Immature natural killer cell (primary cell): Measurements from ENCODE around the gene CDKN1C. TPM values are rescaled to one million over a fixed set of nuclear protein-coding genes. Genes with fewer than 3 reads are reported as not detected.
A peak's percentile ranks its signal among the peaks of the same experiment; 100 is the strongest.
"Not testable (repeated sequence)": the region's sequence is repeated elsewhere in the genome, so short reads cannot be mapped to it uniquely, and the experiment has no call there.

ENCODE experiments used
- DNase-seq, 3 donors: peaks; one replicate each; pipeline ENCODE4 v3.0.0; 2022; ENCODE audit warnings: mixed read lengths in 1 of 3
- H3K27ac Mint-ChIP-seq, 6 donors: one replicate each; pipeline ENCODE4 v1.8.0; 2020; ENCODE audit warnings: mixed read lengths in 6 of 6, mild to moderate bottlenecking in 5 of 6, inconsistent platforms in 4 of 6, moderate library complexity in 3 of 6
- H3K27me3 Mint-ChIP-seq, 3 donors: one replicate each; pipeline ENCODE4 v1.8.0; 2020 to 2021; ENCODE audit warnings: low read depth in 3 of 3, mild to moderate bottlenecking in 3 of 3, mixed read lengths in 3 of 3, moderate library complexity in 3 of 3, inconsistent platforms in 1 of 3
- H3K36me3 Mint-ChIP-seq, 3 donors: one replicate each; pipeline ENCODE4 v1.8.0; 2020; ENCODE audit warnings: mixed read lengths in 3 of 3, inconsistent platforms in 2 of 3, mild to moderate bottlenecking in 2 of 3
- H3K4me1 Mint-ChIP-seq, 2 donors: one replicate each; pipeline ENCODE4 v1.8.0; 2020; ENCODE audit warnings: inconsistent platforms in 2 of 2, mild to moderate bottlenecking in 2 of 2, mixed read lengths in 2 of 2, moderate library complexity in 1 of 2
- H3K4me3 Mint-ChIP-seq, 5 donors: one replicate each; pipeline ENCODE4 v1.8.0; 2020; ENCODE audit warnings: mild to moderate bottlenecking in 5 of 5, mixed read lengths in 5 of 5, inconsistent platforms in 3 of 5, moderate library complexity in 3 of 5
- H3K9me3 Mint-ChIP-seq, 6 donors: one replicate each; pipeline ENCODE4 v1.8.0; 2020; ENCODE audit warnings: mild to moderate bottlenecking in 6 of 6, mixed read lengths in 6 of 6, inconsistent platforms in 4 of 6, moderate library complexity in 3 of 6
- polyA plus RNA-seq, 3 donors: library from polyadenylated mRNA; unstranded; fragments of 300-500 nt; fragmentation: Illumina TruSeq; gene quantifications; one replicate each; pipeline ENCODE4 v1.2.3, GENCODE V29; 2021

The CDKN1C gene
- polyA plus RNA-seq, 3 donors from 2014 or later, result 0.24 TPM; not detected in 2

DNA sequence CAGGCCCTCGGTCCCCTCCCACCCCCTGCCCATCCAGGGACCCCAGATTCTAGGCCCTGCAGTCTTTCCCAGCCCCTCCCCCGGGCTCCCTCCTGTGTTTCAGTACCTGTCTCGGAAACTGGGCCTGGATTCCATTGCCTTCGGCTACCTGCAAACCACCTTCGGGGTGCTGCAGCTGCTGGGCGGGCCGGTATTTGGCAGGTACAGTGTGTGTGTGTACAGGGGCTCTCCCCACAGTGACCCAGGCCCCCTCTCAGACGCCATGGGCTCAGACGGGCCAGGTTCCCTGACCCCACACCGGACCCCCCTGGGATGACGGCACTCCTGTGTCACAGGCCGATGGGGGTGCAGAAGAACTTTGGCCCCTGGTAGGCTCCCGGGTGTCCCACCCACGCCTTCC lies 22.6 kb upstream of the CDKN1C start:
- DNase-seq, result no peak
- Mint-ChIP-seq H3K4me3 (no peak overlapping the region), H3K9me3 (peaks cover 0 to 2% (median 0%) of the 10 kb centered on the region in 6 donors), H3K36me3 (peaks cover 12 to 21% (median 21%) of the 10 kb centered on the region in 3 donors), H3K4me1 (peaks cover 9 to 12% of the 10 kb centered on the region in 2 donors), H3K27me3 (peaks cover 0 to 3% (median 1%) of the 10 kb centered on the region in 3 donors), H3K27ac (no peak overlapping the region)

DNA sequence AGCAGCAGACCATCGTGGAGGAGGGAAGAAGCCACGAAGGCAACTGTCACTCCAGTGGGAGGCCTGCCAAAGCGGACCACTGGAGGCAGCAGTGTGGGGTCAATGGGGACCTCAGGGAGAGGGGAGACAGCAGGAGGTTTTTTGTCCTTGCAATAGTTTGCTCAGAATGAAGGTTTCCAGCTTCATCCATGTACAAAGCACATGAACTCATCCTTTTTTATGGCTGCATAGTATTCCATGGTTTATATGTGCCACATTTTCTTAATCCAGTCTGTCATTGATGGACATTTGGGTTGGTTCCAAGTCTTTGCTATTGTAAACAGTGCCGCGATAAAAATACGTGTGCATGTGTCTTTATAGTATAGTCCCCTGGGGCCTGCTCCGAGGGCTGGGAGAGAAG lies 19.7 kb upstream of the CDKN1C start:
- not testable (repeated sequence) for DNase-seq, H3K9me3 Mint-ChIP-seq, H3K27me3 Mint-ChIP-seq, H3K4me3 Mint-ChIP-seq
- Mint-ChIP-seq H3K4me1 (peaks cover 19 to 29% of the 10 kb centered on the region in 2 donors), H3K36me3 (peaks cover 12 to 21% (median 21%) of the 10 kb centered on the region in 3 donors), H3K27ac (peak overlapping the region in 2 of 6 donors; percentile 45 to 57)

DNA sequence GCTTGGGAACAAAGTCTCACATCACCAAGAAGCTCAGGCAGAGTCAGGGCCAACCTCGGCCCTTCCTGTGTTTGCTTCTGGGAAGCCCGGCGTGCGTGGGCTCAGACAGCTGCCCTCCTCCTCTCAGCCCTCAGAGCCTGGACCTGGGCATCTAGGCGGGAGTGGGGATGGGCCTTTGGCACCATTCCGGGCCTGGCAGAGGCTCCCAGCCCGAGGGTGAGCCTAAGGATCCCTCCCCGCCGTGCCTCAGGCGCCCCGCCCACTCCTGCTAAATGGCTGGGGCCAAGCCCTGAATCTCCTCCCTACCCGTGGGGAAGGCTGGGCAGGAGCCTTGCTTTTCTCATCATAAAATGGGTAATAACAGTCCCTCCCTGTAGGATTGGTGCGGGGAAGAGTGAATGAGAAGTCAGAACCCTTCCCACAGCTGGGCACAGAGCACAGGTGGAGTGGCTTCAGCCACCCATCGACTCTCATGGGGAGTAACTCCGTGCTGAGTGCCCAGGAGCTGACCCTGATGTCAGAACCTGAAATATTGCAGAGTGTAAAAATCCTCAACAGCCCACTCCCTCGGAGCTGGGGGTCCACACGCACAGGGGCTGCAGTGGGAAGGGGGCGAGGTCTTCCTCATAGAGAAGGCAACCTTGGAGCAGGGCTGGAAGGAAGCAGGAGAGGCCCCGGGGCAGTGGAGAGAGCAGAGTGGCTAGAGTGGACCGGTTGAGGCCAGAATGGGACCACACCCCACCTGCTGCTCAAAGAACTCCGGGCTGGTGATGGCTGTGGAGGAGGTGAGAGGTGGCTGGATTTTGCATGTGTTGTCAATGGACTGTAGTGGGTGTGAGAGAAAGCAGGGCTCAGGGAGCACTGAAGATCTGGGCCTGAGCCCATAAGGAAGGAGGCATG lies 18.8 kb upstream of the CDKN1C start:
- peaks cover 12 to 21% (median 21%) of the 10 kb centered on the region in 3 donors for H3K36me3 Mint-ChIP-seq
- DNase-seq, result no peak
- H3K27ac Mint-ChIP-seq, result peak overlapping the region in 2 of 6 donors; percentile 80 to 86
- H3K27me3 Mint-ChIP-seq, result peaks cover 3 to 7% (median 4%) of the 10 kb centered on the region in 3 donors
- peak overlapping the region in 2 of 5 donors; percentile 74 to 76 for H3K4me3 Mint-ChIP-seq
- peaks cover 0 to 4% (median 0%) of the 10 kb centered on the region in 6 donors for H3K9me3 Mint-ChIP-seq
- H3K4me1 Mint-ChIP-seq, result peaks cover 27 to 37% of the 10 kb centered on the region in 2 donors

DNA sequence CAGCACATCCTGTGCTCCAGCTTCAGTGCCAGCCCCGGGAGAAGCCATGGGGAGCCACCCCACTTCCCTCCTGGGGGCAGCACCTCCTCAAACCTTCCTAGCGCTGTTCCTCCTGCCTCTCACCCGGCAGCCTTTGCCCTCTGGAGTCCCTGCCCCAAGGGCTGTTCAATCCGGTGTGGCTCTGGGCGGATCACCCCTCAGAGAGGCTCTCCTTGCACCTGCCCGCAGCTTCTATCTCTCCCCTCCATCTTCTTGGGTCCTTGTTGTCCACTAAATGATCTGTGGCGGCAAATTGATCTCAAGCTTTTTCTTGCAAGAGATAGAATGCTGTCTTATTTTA lies 18.1 kb upstream of the CDKN1C start:
- peak overlapping the region in 4 of 6 donors; percentile 50 to 86 (median 77) for H3K27ac Mint-ChIP-seq
- H3K4me3 Mint-ChIP-seq, result peak overlapping the region; percentile 60 to 76 (median 74)
- H3K4me1 Mint-ChIP-seq, result peaks cover 35 to 45% of the 10 kb centered on the region in 2 donors
- H3K9me3 Mint-ChIP-seq, result peaks cover 0 to 4% (median 0%) of the 10 kb centered on the region in 6 donors
- H3K27me3 Mint-ChIP-seq, result peaks cover 6 to 7% (median 6%) of the 10 kb centered on the region in 3 donors
- H3K36me3 Mint-ChIP-seq, result peaks cover 12 to 21% (median 21%) of the 10 kb centered on the region in 3 donors
- no peak for DNase-seq

DNA sequence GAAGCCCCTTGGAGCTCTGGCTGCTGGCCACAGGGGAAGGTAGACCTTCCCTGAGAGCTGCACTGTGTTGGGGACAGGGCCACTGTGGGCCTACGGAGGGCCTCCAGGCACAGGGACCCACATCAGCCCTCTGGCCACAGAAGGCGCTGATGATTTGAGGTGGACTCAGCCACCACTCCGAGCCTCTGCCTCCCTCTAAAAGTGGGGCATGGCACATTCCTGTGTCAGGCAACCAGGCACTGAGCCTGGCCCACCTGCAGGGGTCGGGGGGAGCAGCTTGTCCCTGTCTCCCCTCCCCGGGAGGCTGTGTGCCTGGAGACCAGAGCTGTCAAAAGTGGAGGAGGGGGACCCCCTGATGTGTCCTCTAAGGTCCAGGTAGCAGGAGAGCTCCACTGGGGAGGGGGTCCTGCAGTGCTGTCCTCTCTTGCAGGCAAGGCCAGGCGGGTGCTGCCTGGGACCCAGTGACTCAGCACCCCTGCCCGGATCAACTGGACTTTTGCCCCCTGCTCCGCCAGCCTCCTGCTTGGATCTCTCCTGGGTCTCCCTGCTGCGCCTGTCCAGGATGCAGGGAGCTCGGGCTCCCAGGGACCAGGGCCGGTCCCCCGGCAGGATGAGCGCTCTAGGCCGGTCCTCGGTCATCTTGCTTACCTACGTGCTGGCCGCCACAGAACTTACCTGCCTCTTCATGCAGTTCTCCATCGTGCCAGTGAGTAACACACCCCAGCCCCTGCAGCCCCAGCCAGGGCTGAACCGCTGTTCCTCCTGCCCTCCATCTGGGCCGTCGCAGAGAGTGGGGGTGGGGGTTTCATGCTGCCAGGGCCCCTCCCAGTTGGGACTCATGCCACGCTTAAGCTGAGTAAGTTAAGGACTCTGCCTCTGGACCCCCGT lies 17.5 kb upstream of the CDKN1C start:
- Mint-ChIP-seq H3K4me3 (peak overlapping the region; percentile 74 to 81 (median 79)), H3K4me1 (peaks cover 41 to 51% of the 10 kb centered on the region in 2 donors)

DNA sequence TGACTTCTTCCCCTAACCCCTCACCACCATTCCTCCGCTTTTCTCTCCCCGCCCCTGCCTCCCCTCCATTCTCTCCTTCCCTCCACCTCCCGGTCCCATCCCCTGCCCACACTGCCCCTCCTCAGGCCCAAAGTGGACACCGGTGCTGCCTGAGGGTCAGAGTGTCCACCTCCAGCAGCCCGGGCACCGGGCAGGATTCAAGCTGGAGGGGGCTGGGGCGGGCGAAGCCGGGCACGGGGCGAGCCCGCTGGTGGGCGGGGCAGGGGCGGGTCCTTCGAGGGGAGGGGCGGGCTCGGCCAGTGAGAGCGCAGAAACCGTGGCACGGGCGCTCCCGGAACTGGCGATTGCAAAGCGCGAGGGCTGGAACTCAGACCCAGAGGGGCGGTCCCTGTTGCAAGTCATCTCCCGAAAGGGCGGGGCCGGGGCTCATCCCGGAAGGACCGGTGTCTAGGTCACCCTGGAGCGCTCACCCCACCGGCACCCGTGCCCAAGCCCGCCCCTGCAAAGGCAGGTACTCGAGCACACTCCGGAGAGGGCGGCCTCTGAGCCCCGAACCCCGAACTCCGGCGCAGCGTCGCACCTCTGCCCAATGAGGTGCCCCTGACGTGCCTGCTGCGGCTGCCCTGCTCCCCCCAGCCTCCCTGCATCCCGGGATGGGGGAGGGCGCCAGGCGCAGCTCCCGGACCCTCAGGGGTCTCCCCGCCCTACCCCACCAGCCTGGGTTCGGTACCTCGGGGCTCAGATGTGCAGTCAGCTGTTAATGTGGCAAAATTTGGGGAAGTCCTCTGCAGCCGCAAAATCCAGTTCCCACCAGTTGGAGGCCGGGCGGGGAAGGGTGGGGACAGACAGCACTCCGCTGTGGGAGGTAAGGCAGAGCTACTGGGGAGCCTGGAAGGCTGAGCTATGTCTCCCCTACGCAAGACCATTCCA lies 16.5 kb upstream of the CDKN1C start:
- peak overlapping the region; percentile 19 to 82 (median 63) for H3K27ac Mint-ChIP-seq
- H3K4me1 Mint-ChIP-seq, result peaks cover 46 to 56% of the 10 kb centered on the region in 2 donors
- peak overlapping the region; percentile 75 to 81 (median 80) for H3K4me3 Mint-ChIP-seq
- peaks cover 6 to 9% (median 8%) of the 10 kb centered on the region in 3 donors for H3K27me3 Mint-ChIP-seq
- H3K9me3 Mint-ChIP-seq, result peaks cover 0 to 4% (median 0%) of the 10 kb centered on the region in 6 donors
- peak; percentile 84 to 90 (median 89) for DNase-seq
- peaks cover 12 to 21% (median 21%) of the 10 kb centered on the region in 3 donors for H3K36me3 Mint-ChIP-seq

More for the DNA sequence above, 17.5 kb upstream of the CDKN1C start:
- Mint-ChIP-seq H3K9me3 (peaks cover 0 to 4% (median 0%) of the 10 kb centered on the region in 6 donors), H3K27me3 (peaks cover 6 to 8% (median 8%) of the 10 kb centered on the region in 3 donors), H3K27ac (peak overlapping the region in 4 of 6 donors; percentile 19 to 71 (median 63)), H3K36me3 (peaks cover 12 to 21% (median 21%) of the 10 kb centered on the region in 3 donors)
- no peak for DNase-seq

DNA sequence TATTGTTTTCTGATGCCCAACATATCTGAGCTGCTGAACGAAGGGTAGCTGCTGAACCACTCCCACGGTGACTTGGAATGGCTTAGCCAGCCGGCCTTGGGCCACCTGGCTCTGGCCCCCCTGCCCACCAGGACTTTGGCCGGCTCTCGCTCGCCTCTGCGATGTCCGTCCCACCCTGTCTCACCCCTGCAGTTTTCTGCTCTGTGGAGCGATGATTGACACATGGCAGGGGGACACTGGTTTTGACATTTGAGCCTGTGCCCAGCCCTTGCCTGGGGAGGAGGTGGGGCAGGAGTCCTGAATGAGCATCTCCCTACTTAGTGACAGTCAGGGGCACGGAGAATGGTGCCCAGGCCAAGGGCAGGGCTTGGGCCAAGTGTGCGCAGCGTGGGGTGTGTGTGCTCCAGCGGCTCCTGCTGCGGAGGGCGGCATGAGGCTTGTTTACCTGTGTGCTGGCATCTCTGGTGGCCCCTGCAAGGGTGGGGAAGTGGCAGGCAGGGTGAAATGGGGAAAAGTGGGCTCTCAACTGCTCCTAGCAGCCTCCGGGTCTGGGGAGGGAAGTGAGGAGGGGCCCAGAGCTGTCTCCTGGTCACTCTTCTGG lies 15.7 kb upstream of the CDKN1C start:
- peaks cover 0 to 4% (median 0%) of the 10 kb centered on the region in 6 donors for H3K9me3 Mint-ChIP-seq

DNA sequence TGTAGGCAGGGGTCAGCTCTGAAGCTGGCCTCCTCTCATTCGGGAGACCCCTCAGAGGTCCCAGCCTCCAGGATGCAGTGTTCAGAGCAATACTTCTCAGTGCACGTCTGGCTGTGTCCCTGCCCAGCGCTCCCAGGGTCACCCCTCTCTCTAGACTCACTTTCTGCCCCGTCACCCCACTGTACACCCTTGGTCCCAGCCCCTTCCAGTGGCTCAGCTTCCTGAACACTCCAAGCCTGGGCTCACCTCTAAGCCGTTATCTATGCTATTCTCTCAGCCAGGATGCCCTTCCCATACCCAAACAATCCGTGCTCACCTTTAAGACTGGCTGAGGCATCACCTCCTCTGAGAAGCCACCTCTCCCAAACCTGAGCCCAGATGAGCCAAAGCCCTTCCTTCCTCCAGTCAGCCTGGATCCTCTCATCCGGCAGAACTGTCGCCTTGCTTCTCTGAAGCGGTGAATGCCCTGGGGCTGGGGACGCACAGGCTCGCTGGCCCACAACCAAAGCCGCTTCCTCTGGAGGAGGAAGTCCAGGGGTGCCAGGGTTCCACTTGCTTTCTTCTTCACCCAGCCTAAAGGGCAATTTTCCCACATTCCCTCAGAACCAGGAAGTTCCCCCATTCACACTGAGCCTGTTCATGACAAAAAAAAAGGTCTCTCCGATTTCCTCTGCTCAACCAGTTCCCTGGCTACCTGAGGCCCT lies 13.7 kb upstream of the CDKN1C start:
- H3K27ac Mint-ChIP-seq, result peak overlapping the region; percentile 95 to 100 (median 98)
- H3K27me3 Mint-ChIP-seq, result peaks cover 6 to 7% (median 6%) of the 10 kb centered on the region in 3 donors
- peaks cover 47 to 53% of the 10 kb centered on the region in 2 donors for H3K4me1 Mint-ChIP-seq

More for the DNA sequence above, 15.7 kb upstream of the CDKN1C start:
- Mint-ChIP-seq H3K4me3 (peak overlapping the region; percentile 46 to 81 (median 67)), H3K27me3 (peaks cover 6 to 9% (median 8%) of the 10 kb centered on the region in 3 donors), H3K4me1 (peaks cover 46 to 57% of the 10 kb centered on the region in 2 donors), H3K27ac (peak overlapping the region; percentile 58 to 82 (median 68)), H3K36me3 (peaks cover 12 to 17% (median 16%) of the 10 kb centered on the region in 3 donors)
- DNase-seq, result no peak

DNA sequence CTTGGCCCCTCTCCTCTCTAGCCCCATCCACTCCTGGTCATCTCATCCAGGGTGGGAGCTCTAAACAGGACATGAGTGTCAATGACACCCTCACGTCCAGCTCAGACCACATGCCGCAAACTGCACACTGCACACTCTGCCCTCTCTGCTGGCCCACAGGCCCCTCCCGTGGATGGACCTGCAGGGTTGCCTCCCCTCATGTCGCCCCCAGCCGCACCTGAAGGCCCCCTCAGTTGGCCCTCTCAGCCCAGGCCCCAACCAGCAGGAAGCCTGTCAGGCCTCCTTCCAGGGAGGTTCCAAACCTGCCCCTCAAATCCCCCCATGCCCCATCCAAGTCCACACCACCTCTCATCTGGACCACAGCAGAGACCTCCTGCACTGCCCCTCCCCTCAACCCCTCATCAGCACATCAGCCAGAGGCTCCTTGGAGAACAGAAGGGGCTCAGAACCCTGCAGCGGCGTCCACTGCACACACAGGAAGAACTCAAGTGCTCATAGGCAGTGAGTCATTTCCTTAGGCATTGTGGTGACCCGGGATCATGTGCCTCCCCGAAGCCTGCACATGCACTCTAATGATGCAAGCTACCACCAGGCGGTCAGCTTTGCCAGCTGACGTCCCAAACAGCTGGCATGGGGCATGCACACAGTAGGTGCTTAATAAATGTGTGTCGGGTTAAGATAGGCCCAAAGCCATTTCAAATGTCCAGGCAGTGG lies 12.9 kb upstream of the CDKN1C start:
- Mint-ChIP-seq H3K4me3 (peak overlapping the region; percentile 84 to 97 (median 90)), H3K27me3 (peaks cover 6 to 7% (median 6%) of the 10 kb centered on the region in 3 donors), H3K36me3 (no peaks in the 10 kb centered on the region), H3K4me1 (peaks cover 46 to 51% of the 10 kb centered on the region in 2 donors), H3K27ac (peak overlapping the region; percentile 95 to 100 (median 98)), H3K9me3 (peaks cover 0 to 2% (median 0%) of the 10 kb centered on the region in 6 donors)
- peak; percentile 73 to 74 (median 74) for DNase-seq

More for the DNA sequence above, 13.7 kb upstream of the CDKN1C start:
- peaks cover 0 to 2% (median 0%) of the 10 kb centered on the region in 6 donors for H3K9me3 Mint-ChIP-seq
- H3K36me3 Mint-ChIP-seq, result no peaks in the 10 kb centered on the region
- H3K4me3 Mint-ChIP-seq, result peak overlapping the region; percentile 84 to 97 (median 90)
- DNase-seq, result no peak

DNA sequence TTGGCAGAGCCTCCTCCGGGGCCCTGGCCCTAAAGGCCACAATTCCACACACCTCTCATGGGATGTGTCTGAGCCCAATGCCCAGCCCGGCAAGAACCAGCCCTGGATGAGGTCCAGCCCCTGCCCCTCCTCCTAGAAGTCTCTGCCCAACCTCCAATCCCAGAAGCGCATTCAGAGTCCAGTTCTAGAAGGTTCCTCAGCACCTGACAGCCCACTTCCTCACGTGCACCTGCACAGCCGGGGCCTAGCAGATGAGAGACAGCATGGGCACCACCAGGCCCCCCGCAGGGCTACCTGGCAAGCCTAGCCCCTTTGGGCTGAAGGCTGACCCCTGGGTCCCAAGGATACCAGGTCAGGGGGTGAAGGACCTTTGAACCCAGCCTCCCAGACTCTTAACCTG lies 11.5 kb upstream of the CDKN1C start:
- peaks cover 53% of the 10 kb centered on the region in 2 donors for H3K4me1 Mint-ChIP-seq
- peaks cover 6 to 8% (median 7%) of the 10 kb centered on the region in 3 donors for H3K27me3 Mint-ChIP-seq
- DNase-seq, result no peak
- H3K36me3 Mint-ChIP-seq, result no peaks in the 10 kb centered on the region
- peaks cover 0 to 2% (median 0%) of the 10 kb centered on the region in 6 donors for H3K9me3 Mint-ChIP-seq
- H3K4me3 Mint-ChIP-seq, result peak overlapping the region in 2 of 5 donors; percentile 13 to 24
- H3K27ac Mint-ChIP-seq, result peak overlapping the region in 3 of 6 donors; percentile 2 to 45 (median 35)

DNA sequence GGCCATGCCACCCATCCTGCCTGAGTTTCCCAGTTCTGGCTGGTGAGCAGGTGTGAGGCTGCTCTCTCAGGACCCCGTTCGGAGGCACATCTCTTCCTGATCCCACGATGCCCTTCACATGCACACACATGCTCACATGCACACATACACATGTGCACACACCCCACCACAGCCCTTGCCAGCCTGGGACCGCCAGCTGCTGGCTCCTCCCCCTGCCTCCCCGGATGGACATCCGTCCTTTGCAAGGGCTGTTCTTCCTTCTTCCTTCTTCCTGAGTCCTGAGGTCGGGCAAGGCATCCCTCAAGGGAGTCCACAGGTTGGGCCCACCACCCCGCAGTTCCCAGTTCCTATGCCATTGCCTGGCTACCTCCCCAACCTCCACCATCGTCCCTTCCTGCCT lies 10.5 kb upstream of the CDKN1C start:
- H3K36me3 Mint-ChIP-seq, result no peaks in the 10 kb centered on the region
- H3K27ac Mint-ChIP-seq, result peak overlapping the region in 5 of 6 donors; percentile 40 to 87 (median 77)
- H3K4me1 Mint-ChIP-seq, result peaks cover 56% of the 10 kb centered on the region in 2 donors
- H3K9me3 Mint-ChIP-seq, result peaks cover 0 to 2% (median 0%) of the 10 kb centered on the region in 6 donors
- no peak overlapping the region for H3K4me3 Mint-ChIP-seq
- no peak for DNase-seq
- H3K27me3 Mint-ChIP-seq, result peaks cover 3 to 8% (median 7%) of the 10 kb centered on the region in 3 donors
